GM23338 (cell line): ENCODE results near the gene KCTD15.

ENCODE experiments used
- CREB1 ChIP-seq: fragments of 250-450 bp; sonication (Bioruptor Pico); IDR thresholded peaks from 2 replicates; pipeline ENCODE4 v1.5.0; 2020; ENCODE audit warnings: low read depth, mild to moderate bottlenecking, moderate library complexity
- CTCF ChIP-seq, 2 experiments: fragments of 200-600 bp in 1 of 2; sonication (generic) in 1 of 2; conservative IDR thresholded peaks; 2 replicates each; pipeline versions ENCODE4 v1.5.1 to v1.6.1; 2016 to 2017; ENCODE audit warnings: antibody characterized with exemption in 2 of 2, low read depth in 2 of 2, mild to moderate bottlenecking in 2 of 2, moderate library complexity in 1 of 2
- STAT1 ChIP-seq: IDR thresholded peaks from one replicate; pipeline ENCODE4 v1.6.1; 2016; ENCODE audit warnings: antibody characterized with exemption; ENCODE audit not compliant: unreplicated experiment

GRCh38 chr19:33775731-33776487 is 20.8 kb upstream of the KCTD15 start:
- no peak for TF ChIP-seq STAT1
- TF ChIP-seq CTCF (conservative IDR thresholded peaks at IDR 0.05; ENCODE audit: low read depth in 2 of 2): no peak
- TF ChIP-seq CREB1 (CRISPR knock-in tag): no peak
